Neural cell (in vitro differentiated cells): ENCODE data around the gene RALGPS1. TPM values are rescaled to one million over a fixed set of nuclear protein-coding genes. Genes with fewer than 3 reads are reported as not detected.

ENCODE experiments used
- H2AFZ ChIP-seq: fragments of 200-600, 300-800 bp; sonication (generic), shearing (Covaris generic); 2 replicates; pipeline ENCODE4 v1.6.0; 2014; ENCODE audit warnings: low read depth, mild to moderate bottlenecking, antibody characterized with exemption, low read length, moderate library complexity
- H3F3A ChIP-seq: fragments of 200-600 bp; shearing (Covaris generic); 2 replicates; pipeline ENCODE4 v1.6.1; 2016; ENCODE audit warnings: mild to moderate bottlenecking, moderate library complexity, mixed read lengths, antibody characterized with exemption, low read length; ENCODE audit not compliant: insufficient read depth, poor library complexity, severe bottlenecking
- H3K27ac ChIP-seq: fragments of 200-600, 300-800 bp; sonication (generic), shearing (Covaris generic); 2 replicates; pipeline ENCODE4 v1.5.1; 2014; ENCODE audit warnings: mild to moderate bottlenecking, low read length, moderate library complexity
- H3K27me3 ChIP-seq: fragments of 300-800, 200-600 bp; sonication (generic), shearing (Covaris generic); 2 replicates; pipeline ENCODE4 v1.6.0; 2014; ENCODE audit warnings: mild to moderate bottlenecking, low read depth, low read length, moderate library complexity; ENCODE audit not compliant: insufficient read depth
- H3K36me3 ChIP-seq: fragments of 300-800, 200-600 bp; sonication (generic), shearing (Covaris generic); 2 replicates; pipeline ENCODE4 v1.5.1; 2014; ENCODE audit warnings: mild to moderate bottlenecking, antibody characterized with exemption, low read length, moderate library complexity; ENCODE audit not compliant: insufficient read depth
- H3K4me2 ChIP-seq: fragments of 300-800, 200-600 bp; sonication (generic), shearing (Covaris generic); 2 replicates; pipeline ENCODE4 v1.6.0; 2014; ENCODE audit warnings: mild to moderate bottlenecking, low read length
- H3K4me3 ChIP-seq: fragments of 300-800, 200-600 bp; sonication (generic), shearing (Covaris generic); 2 replicates; pipeline ENCODE4 v1.5.1; 2014; ENCODE audit warnings: mild to moderate bottlenecking, low read length, moderate library complexity
- H3K79me2 ChIP-seq: fragments of 200-600 bp; shearing (Covaris generic); replicated peaks from 2 replicates; pipeline ENCODE4 v1.6.0; 2014; ENCODE audit warnings: mild to moderate bottlenecking, low read length, moderate library complexity; ENCODE audit not compliant: insufficient read depth
- H3K9ac ChIP-seq: fragments of 300-800, 200-600 bp; sonication (generic), shearing (Covaris generic); 2 replicates; pipeline ENCODE4 v1.6.1; 2016; ENCODE audit warnings: mild to moderate bottlenecking, low read length, mixed read lengths
- H3K9me2 ChIP-seq: fragments of 200-600 bp; shearing (Covaris generic); 2 replicates; pipeline ENCODE4 v1.6.1; 2016; ENCODE audit warnings: mild to moderate bottlenecking, low read length, mixed read lengths; ENCODE audit not compliant: insufficient read depth
- H3K9me3 ChIP-seq: fragments of 200-600, 300-800 bp; sonication (generic), shearing (Covaris generic); 2 replicates; pipeline ENCODE4 v1.6.1; 2016; ENCODE audit warnings: mild to moderate bottlenecking, mixed run types, low read length, moderate library complexity, mixed read lengths
- H4K20me1 ChIP-seq: fragments of 200-600 bp; shearing (Covaris generic); 2 replicates; pipeline ENCODE4 v1.6.1; 2016; ENCODE audit warnings: mild to moderate bottlenecking, mixed run types; ENCODE audit not compliant: insufficient read depth
- EP300 ChIP-seq: fragments of 450-650 bp; conservative IDR thresholded peaks from 2 replicates; pipeline ENCODE4 v1.6.1; 2014; ENCODE audit warnings: antibody characterized with exemption, mild to moderate bottlenecking, moderate library complexity; ENCODE audit not compliant: poor library complexity, severe bottlenecking
- EZH2 ChIP-seq: fragments of 200-600, 300-800 bp; shearing (Covaris generic), sonication (generic); IDR thresholded peaks from 2 replicates; pipeline ENCODE4 v1.6.1; 2014; ENCODE audit warnings: antibody characterized with exemption, low read length, borderline replicate concordance, mild to moderate bottlenecking; ENCODE audit not compliant: insufficient read depth, poor library complexity, severe bottlenecking
- MXI1 ChIP-seq: fragments of 450-650 bp; conservative IDR thresholded peaks from 2 replicates; pipeline ENCODE4 v1.6.1; 2014; ENCODE audit warnings: antibody characterized with exemption, mild to moderate bottlenecking; ENCODE audit not compliant: poor library complexity, severe bottlenecking
- POLR2AphosphoS5 ChIP-seq: IDR thresholded peaks from 2 replicates; pipeline ENCODE4 v1.6.1; 2012
- RAD21 ChIP-seq: fragments of 450-650 bp; conservative IDR thresholded peaks from 2 replicates; pipeline ENCODE4 v1.6.1; 2014; ENCODE audit warnings: antibody characterized with exemption, mild to moderate bottlenecking, moderate library complexity
- SMC3 ChIP-seq: fragments of 450-650 bp; conservative IDR thresholded peaks from 2 replicates; pipeline ENCODE4 v1.6.1; 2014; ENCODE audit warnings: antibody characterized with exemption, mild to moderate bottlenecking, moderate library complexity; ENCODE audit not compliant: poor library complexity
- TAF1 ChIP-seq: IDR thresholded peaks from 2 replicates; pipeline ENCODE4 v1.6.1; 2012; ENCODE audit warnings: low read depth
- polyA plus RNA-seq: library from polyadenylated mRNA; depleted of rRNA; stranded (reverse); fragments of >200 nt; gene quantifications from 2 replicates; pipeline ENCODE4 v1.2.3, GENCODE V29; 2014
- TF ChIP-seq, protein P1 (sequence below): IDR thresholded peaks from 2 replicates; pipeline ENCODE4 v1.6.1; 2012; ENCODE audit warnings: borderline replicate concordance
- TF ChIP-seq, protein P2 (sequence below): fragments of 450-650 bp; IDR thresholded peaks from 2 replicates; pipeline ENCODE4 v1.5.1; 2014; ENCODE audit warnings: antibody characterized with exemption, mild to moderate bottlenecking, moderate library complexity; ENCODE audit not compliant: poor library complexity, severe bottlenecking

The RALGPS1 gene
- polyA plus RNA-seq, 1 donor from 2014 or later: 37.1 TPM

DNA sequence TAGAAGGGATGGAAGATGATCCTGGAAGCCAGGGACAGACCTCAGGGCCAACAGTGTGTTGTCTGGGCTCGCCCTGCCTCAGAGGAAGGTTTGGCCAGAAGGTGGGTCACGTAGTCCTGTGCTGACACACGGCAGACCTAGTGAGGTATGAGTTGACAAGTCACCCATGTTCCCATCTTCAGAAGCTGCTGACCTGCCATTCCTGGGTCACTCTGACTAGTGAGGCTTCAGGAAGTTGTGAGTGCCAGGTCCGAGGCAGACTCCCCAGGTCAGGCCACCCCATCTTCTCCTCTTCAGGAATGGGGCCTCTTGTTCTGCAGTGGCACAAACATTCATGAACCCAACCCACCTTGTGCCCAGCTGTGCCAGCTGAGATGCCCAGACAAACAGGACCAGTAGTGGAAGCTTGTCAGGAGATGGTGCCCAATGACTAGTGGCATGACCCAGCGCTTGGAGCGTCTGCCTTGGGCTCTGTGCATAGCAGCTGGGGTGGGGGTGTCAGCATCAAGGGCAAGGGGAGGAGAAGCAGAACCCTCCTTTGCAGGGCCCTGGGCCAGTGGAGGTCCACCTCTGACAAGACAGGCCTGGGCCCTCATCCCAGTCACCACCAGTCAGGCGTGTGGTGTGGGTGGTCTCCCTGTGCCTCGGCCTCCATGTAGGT is 224.6 kb downstream of the RALGPS1 start (continued):
- TF ChIP-seq TAF1 (no peak), SMC3 (no peak), EZH2 (no peak)

DNA sequence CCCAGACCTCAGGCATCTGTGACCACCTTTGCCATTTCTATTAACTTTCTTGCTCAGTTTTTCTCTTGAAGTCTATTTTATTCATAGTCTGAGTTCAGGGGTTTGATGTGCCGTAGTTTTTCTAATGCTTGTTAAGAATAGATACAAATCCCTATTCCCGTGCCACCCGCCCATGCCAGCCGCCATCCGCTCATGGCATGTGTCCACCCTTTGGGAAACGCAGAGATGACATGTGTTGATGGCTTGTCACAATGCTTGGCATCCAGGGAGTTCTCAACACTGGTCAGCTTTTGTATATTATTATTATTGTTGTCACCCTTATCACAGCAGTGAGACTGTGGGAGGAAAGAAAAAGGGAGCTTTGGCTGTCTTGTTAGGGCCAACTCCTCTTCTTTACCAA is 225.2 kb downstream of the RALGPS1 start:
- H3K27me3 ChIP-seq: no peaks in the 10 kb centered on the region
- no peaks in the 10 kb centered on the region for H3K79me2 ChIP-seq
- H3F3A ChIP-seq: no peaks in the 10 kb centered on the region
- no peaks in the 10 kb centered on the region for H3K36me3 ChIP-seq
- H3K9me2 ChIP-seq: no peaks in the 10 kb centered on the region
- no peak overlapping the region for H3K27ac ChIP-seq
- H3K9me3 ChIP-seq: no peaks in the 10 kb centered on the region
- H3K4me3 ChIP-seq: no peak overlapping the region
- TF ChIP-seq TAF1 (no peak), POLR2AphosphoS5 (no peak), EP300 (no peak), SMC3 (no peak), RAD21 (no peak), EZH2 (no peak), MXI1 (no peak)
- TF ChIP-seq, protein P1, sequence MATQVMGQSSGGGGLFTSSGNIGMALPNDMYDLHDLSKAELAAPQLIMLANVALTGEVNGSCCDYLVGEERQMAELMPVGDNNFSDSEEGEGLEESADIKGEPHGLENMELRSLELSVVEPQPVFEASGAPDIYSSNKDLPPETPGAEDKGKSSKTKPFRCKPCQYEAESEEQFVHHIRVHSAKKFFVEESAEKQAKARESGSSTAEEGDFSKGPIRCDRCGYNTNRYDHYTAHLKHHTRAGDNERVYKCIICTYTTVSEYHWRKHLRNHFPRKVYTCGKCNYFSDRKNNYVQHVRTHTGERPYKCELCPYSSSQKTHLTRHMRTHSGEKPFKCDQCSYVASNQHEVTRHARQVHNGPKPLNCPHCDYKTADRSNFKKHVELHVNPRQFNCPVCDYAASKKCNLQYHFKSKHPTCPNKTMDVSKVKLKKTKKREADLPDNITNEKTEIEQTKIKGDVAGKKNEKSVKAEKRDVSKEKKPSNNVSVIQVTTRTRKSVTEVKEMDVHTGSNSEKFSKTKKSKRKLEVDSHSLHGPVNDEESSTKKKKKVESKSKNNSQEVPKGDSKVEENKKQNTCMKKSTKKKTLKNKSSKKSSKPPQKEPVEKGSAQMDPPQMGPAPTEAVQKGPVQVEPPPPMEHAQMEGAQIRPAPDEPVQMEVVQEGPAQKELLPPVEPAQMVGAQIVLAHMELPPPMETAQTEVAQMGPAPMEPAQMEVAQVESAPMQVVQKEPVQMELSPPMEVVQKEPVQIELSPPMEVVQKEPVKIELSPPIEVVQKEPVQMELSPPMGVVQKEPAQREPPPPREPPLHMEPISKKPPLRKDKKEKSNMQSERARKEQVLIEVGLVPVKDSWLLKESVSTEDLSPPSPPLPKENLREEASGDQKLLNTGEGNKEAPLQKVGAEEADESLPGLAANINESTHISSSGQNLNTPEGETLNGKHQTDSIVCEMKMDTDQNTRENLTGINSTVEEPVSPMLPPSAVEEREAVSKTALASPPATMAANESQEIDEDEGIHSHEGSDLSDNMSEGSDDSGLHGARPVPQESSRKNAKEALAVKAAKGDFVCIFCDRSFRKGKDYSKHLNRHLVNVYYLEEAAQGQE: no peak
- TF ChIP-seq, protein P2, sequence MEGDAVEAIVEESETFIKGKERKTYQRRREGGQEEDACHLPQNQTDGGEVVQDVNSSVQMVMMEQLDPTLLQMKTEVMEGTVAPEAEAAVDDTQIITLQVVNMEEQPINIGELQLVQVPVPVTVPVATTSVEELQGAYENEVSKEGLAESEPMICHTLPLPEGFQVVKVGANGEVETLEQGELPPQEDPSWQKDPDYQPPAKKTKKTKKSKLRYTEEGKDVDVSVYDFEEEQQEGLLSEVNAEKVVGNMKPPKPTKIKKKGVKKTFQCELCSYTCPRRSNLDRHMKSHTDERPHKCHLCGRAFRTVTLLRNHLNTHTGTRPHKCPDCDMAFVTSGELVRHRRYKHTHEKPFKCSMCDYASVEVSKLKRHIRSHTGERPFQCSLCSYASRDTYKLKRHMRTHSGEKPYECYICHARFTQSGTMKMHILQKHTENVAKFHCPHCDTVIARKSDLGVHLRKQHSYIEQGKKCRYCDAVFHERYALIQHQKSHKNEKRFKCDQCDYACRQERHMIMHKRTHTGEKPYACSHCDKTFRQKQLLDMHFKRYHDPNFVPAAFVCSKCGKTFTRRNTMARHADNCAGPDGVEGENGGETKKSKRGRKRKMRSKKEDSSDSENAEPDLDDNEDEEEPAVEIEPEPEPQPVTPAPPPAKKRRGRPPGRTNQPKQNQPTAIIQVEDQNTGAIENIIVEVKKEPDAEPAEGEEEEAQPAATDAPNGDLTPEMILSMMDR: no peak
- H4K20me1 ChIP-seq: no peaks in the 10 kb centered on the region
- H2AFZ ChIP-seq: no peak overlapping the region
- H3K4me2 ChIP-seq: no peak overlapping the region
- no peak overlapping the region for H3K9ac ChIP-seq

DNA sequence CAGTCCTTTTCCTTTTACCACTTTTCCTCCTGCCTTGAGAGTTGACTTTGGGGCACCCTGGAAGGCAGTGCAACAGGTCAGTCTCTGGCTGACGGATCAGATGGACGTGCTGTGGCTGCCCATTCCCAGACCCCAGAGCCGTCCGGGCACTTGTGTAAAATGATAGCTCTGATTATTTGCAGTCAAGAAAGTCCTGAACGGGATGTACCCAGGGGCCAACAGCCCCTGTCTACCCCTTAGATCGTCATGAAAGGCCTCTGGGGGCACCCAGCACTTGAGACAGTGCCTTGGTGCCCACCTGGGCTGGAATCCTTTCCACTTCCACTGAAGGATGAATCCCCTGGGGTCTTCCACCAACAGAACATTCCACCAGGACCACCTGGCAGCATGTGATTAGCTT is 225.6 kb downstream of the RALGPS1 start:
- no peaks in the 10 kb centered on the region for H3K36me3 ChIP-seq
- no peaks in the 10 kb centered on the region for H4K20me1 ChIP-seq
- TF ChIP-seq MXI1: no peak
- TF ChIP-seq RAD21: no peak
- no peak for TF ChIP-seq SMC3
- no peak for TF ChIP-seq EZH2
- TF ChIP-seq POLR2AphosphoS5: no peak
- TF ChIP-seq, protein P1: no peak

More for the DNA sequence above, 225.6 kb downstream of the RALGPS1 start:
- H3K9ac ChIP-seq: no peak overlapping the region
- no peaks in the 10 kb centered on the region for H3K9me3 ChIP-seq
- H3K27me3 ChIP-seq: no peaks in the 10 kb centered on the region
- H3K79me2 ChIP-seq: no peaks in the 10 kb centered on the region
- H3K9me2 ChIP-seq: no peaks in the 10 kb centered on the region
- H3K4me2 ChIP-seq: no peak overlapping the region
- no peak overlapping the region for H3K27ac ChIP-seq
- no peaks in the 10 kb centered on the region for H3F3A ChIP-seq
- H3K4me3 ChIP-seq: no peak overlapping the region
- no peak overlapping the region for H2AFZ ChIP-seq
